Activated CD8-positive, alpha-beta memory T cell treated with anti-CD3 and anti-CD28 coated beads for 1 hour (primary cell): ENCODE results near the gene SMIM3.

ENCODE experiments used
- DNase-seq, 2 donors: peaks; one replicate each; pipeline ENCODE4 v3.0.0-alpha.2; 2020; ENCODE audit warnings: low read depth in 1 of 2; ENCODE audit errors: extremely low read depth in 1 of 2

Gene SMIM3

DNA sequence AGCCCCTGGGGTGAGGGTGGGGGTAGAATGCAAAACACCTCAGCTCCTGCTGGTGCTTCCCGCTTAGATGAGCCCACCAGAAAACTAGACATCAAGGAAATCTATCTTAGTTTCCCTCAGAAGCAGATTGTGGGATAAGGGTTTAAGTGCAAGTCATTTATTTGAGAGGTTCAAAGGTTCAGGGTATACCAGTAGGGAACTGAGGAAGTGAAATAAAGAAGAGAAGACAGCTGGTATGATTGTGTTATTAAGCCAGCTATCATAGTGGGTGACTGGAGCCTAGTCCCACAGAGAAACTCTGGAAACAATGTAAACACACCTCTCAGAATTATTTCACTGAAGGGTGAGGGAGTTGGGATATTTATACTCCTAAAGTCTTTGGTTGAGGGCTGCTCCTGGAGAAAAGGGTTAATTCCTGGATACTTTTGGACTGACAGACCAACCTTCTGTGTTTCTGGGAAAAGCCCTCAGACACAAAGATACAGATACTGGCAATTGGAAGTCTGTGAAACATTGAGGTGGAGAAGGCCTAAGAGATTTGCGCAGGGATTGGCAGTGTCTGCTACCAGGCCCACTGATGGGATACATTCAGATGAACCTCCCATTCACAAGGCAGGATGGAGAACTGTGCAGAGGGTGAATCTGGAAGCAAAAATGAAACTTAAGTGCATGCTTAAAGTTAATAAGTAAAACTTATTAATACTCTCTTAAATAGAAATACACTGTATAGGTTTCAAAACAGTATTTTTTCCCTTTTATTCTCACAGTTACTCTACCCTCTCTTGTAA, 13.4 kb upstream of the SMIM3 start:
- no peak for DNase-seq

DNA sequence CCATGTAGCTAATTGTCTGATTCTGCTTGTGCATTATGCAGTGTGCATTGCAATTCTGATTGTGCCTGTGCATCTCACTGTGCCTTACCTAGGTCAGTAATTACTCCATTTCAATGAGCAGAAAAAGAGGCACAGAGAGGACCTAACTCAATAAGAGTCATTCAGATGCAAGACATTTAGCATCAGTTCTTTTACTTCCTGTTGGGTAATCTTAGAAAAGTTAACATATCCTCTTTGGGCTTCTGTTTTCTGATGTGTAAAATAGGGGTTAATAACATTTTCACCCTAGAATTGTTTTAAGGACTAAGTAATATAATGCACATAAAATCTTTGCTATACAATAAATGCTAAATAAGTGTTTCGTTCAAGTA, 12.8 kb upstream of the SMIM3 start:
- no peak for DNase-seq

DNA sequence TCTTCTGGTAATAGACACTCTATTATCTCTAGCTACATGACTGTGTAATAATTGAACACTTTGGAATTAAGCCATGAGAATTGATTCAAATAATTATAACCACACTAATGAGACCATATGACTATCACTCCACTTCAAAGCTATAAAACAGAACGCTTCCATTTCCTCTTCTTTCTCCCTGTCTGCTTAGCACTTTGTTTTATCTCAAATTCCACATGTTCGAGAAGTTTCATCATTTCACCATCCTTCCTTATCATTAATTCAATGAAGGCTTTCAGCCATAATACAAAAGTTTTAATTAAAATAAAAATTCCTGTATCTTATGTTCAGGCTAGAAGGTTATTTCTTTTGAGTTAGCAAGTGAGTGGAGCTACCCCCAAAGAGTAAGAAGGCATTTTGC, 12.3 kb upstream of the SMIM3 start:
- DNase-seq: no peak

DNA sequence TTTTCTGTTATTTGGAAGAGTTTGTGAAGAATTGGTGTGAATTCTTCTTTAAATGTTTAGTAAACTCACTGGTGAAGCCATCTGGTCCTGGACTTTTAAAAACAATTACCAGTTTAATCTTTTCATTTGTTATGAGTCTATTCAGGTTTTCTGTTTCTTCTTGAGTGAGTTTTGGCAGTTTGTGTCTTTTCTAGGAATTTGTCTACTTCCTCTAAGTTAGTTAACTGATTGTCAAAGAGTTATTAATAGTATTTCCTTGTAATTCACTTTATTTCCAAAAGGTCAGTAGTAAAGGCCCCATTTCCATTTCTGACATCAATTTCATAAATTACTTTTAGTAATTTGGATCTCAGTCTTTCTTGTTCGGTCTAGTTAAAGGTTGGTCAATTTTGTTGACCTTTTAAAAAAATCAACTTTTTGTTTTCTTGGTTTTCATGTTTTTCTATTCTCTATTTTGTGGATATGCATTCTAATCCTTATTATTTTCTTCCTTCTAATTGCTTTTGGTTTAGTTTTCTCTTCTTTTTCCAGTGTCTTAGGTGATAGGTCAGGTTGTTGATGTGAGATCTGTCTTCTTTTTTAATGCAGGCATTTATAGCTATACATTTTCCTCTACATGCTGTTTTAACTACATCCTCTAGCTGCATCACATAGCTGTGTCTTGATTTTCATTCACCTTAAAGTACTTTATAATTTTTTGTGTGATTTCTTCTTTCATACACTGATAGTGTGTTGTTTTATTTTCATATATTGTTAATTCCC, 7.3 kb upstream of the SMIM3 start:
- no peak for DNase-seq

DNA sequence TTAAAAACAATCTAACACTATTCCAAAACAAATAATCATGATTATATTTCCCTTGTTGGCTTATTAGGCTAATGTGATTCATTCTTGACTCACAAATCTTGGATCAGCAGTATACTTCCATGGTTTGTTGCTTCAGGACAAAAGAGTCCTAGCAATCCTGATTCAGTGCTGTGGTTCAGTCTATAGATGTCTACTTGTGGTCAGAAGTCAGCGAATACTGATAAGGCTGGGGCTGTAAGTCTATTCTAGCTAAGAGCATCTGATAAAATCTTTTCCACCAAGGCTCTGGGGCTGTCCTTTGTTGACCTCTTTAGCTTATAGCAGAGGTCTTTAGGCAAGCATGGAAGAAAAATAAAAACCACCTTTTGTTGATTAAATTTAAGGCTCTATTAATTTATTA, 4.4 kb upstream of the SMIM3 start:
- DNase-seq: no peak

DNA sequence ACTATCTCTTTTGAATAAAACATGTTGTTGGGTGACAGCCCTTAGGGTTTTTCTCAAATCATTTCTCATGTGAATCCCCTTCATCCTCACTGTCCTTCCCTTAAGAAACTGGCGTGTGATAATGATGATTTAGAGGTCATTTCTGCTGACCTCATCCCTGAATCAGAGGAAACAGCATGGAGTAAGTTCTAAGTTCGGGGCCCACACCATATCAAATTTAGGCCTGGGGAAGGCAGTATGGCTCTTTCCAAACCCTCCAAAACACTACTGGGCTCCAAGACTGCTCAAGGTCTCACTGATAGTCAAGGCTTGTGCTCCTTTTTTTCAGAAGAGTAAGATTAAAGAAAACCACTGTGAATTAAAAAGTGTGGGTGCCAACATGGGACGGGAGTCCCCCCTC, 872 bp upstream of the SMIM3 start:
- DNase-seq: no peak

DNA sequence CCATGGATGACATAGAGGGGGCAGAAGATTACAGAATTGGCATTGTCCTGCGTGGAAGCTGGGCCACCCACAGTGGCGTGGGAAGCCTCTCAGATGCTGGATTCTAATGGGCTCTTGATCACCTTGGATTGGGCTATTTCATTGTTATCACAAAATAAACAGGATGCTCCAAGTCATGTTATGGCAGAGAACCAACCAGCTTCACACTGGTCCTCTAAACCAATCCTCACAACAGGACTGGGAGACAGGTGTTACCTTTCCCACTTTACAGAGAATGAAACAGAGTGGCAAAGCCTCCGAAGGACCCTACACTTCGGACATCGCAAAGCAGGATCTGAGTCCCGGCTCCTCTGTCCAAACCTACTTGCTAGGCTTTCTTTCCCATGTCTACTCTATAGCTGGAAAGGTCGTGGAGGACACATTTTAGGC, 455 bp upstream of the SMIM3 start:
- no peak for DNase-seq

DNA sequence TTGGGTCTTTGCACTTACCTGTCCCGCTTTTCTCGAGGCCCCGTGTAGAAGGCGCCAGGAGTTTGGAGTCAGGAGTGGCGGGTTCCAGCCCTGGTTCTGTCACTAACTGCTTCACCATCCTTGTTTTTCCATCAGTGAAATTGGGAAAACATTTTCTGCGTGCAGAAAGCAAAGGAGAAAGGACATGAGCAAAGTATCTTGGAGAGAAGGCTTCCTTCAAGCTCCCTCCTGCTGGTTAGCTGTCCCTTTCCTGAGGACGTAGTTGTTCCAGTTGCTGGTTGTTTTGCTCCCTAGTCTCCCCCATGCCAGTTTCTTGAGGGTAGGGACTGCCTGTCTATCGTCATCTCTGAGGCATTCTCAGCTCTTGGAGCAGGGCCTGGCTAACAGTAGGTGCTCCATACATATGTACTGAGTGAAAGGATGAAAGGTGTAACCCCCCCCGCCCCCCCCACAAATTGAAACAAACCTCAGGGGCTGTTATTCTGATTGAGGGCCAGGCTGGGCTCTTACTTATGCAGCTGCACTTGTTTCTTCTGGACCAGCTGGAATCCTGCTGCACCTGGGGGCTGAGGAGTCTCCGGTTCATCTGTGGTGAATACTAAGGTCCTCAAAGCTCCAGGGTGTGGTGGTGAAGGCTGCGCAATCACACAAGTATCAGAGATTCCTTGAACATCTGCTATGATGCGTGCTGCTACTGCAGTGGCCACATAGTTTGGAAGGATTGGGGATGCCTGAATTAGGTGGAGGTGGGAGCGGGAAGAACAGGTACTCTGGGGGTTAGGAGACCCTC, 1.0 kb downstream of the SMIM3 start:
- no peak for DNase-seq

DNA sequence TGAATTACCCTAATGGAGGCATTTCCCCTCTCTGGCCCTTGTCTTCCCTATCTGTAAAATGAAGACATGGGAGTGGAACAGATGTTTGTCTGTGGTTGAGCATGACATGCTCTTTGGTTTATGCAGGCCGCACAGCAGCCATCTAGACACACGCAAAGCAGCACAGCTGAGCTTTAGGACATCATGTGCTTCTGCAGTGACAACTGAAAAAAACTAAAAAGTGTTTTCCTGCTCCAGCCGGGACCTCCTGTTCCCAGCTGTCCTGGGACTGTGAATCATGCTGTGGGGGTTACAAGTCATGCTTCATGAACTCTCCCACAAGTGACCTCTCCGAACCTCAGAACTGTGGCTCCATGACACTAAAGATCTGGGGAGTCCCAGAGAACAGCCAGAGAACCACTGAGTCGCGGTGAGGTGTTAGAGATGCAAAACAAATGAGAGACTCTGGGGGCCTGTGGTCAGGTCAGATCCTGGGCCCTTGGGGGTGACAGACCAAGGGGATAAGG, 1.7 kb downstream of the SMIM3 start:
- no peak for DNase-seq

DNA sequence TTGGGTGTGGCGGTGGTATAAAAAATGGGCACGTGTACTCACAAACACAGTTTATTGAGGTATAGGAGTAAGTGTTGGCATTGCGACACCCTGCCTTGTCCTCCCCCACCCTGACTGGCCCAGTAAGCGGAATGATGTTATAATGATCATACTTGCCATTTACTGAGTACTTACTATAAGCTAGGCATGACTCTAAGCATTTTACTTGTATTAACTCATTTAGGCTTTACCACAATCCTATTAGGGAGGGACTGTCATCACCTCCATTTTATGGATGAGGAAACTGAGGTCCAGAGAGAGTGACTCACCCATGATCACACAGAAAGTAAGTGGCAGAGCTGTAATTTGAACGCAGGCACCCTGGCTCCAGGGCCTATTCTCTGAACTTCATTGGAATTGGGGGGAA, 2.3 kb downstream of the SMIM3 start:
- DNase-seq: no peak

DNA sequence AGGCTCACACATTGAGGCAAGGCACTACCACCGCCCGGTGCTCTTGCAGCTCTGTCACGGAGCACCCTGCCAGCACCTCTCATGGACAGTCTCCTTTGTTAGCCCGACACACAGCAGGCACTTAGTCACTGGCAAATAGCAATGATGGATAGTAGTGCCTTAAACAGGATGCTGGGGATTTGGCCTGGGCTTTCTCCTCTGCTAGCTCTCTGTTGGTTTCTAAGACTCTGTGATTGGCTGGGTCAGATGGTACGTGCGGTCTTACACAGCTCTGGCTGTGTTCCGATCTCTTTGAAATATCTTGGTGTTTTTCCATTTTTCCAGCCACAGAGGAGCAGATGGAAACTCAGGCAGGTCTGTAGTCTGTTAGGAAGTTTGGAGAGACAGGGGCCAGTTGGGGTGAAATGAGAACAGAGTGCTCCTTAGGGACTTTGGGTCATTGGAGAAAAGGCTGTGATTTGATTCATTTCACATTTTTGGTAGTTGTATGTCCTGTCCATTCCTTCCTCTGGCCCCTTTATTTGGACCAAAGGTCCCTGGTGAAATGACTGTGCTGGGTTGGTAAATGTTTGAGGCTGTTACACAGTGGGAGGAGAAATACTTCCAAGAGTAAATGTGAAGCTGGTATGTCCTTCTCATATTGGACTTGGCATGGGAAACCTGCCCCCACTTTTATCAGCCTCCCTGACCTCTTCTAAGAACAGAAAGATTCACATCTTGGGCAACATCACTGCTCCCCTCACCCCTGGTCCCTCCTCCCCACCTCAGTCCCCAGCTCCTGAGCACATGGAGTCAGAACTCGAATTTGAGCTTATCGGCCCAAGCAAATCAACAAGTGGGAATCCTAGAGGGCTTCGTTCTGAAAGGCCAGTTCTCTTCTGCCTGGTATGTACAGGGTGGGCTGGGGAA, 3.4 kb downstream of the SMIM3 start:
- DNase-seq: no peak

DNA sequence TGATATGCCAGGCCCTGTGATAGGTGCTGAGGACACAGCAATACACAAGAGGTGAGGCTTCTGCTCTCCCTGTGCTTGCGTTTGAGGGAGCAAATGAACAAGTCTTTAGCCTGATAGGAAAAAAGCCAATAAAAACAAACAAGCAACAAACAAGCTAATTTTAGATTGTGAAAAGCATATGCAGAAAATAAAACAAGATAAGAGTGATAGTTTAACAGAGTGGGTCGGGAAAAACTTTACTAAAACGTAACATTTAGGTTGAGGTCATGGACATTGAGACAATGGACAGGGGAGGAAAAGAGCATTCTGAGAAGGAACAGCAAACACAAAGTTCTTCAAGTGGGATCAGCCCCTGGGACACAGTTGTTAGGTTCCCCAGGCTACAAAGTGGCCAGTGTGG, 4.3 kb downstream of the SMIM3 start:
- DNase-seq: no peak

DNA sequence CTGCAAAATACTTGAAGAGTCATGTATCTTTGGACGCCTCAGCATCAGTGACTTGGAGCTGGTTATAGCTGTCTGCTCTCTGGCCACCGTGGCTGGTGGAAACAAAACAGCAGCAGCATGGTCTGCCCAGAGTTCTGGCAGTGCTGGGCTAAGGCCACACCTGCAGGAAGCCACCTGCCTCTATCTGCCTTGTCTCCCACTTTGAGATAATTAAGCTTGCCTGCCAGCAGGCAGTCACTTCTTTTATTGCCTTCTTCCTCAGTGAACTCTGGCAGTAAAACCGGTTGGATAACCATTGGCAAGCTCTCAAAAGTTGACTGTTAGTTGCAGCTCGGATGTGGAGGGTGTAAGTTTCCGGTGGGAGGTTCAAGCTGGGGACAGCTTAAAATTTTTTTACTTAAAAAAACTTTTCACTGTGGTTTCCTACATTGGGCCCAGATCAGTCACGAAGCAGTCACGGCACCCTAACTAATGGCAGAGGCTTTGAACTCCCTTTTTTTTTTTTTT, 4.9 kb downstream of the SMIM3 start:
- DNase-seq: no peak

DNA sequence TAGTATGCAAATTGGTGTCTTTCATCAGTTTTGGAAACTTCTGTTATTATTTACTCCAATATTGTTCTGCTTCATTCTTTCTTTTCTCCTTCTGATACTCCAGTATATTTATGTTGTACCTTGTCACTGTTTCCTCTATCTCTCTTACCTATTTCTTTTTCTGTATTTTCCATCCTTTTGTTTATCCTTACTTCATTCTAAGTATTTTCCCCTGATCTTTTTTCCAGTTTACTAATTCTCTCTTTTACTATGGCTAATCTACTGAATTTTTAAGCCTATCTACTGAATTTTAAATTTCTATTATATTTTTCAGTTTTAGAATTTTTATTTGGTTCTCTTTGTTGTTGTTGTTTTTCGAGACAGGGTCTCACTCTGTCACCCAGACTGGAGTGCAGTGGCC, 7.4 kb downstream of the SMIM3 start:
- no peak for DNase-seq

DNA sequence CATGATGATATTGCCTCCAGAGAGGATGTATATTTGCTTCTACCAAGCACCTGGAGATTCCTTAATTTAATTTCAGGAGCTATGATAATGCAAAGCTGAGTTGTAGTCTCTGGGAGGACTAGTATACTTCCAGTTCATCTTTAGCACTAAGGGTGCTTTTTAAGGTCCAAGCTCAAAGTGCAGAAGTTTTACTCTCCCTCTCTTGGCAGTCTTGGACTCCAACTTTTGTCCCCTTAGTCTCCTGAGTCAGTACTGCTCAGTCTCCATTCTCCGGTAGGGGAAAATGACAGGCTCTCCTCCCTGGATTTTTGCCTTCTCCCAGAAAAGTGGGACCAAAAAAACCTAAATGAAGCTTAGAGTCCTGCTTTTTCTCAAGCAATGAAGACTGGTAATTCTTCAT, 8.3 kb downstream of the SMIM3 start:
- no peak for DNase-seq

DNA sequence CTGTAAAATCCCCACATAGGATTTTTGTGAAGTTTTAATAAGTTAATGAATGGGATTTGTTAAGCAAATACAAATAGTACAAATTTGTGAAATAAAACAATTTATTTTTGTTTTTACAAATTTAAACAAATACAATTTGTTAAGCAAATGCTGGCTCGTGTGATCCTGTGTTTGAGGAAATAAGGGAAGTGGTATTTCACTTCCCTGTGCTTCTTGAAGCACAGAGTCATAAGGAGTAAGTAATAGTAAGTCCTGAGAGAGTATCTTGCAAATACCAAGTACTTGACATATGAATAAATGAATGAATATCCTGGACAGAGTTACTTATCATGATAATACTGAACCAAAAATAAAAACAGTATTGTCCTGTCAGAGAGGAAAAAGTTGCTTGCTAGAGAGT, 9.1 kb downstream of the SMIM3 start:
- DNase-seq: no peak

DNA sequence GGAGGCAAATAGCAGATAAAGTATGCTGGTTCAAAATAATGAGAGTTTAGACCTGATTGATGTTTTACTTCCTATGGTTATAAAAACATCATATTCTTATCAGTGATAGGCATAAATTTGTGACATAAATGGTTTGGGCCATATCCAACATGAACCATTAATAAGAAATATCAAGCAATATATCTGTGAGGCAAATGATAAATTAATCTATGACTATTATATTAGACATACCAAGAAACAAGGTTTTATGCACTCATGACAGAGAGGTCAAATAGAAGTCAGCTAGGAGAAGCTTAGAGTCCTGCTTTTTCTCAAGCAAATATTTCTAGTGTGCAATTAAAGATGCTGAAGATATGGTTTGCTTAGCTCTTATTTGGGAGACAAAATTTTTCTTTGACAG, 10.4 kb downstream of the SMIM3 start:
- no peak for DNase-seq

DNA sequence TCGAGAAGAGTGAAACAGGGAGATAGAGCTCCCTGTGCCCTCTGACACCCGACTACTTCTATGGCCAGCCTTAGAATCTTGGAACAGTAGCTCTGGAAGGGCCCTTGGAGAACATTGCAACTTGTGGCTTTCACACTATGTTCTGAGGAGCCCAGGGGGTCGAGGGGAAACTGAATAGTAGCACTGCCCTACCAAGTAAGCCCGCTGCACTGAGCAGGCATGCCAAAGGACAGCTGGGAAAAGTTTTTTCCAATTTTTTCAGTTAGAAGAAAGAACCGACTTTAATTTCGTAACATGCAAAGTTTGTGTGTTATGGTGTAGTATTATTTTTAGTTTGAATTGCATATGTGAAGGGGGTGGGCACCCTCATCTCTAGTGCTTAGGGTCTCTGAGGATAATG, 10.9 kb downstream of the SMIM3 start:
- DNase-seq: no peak

DNA sequence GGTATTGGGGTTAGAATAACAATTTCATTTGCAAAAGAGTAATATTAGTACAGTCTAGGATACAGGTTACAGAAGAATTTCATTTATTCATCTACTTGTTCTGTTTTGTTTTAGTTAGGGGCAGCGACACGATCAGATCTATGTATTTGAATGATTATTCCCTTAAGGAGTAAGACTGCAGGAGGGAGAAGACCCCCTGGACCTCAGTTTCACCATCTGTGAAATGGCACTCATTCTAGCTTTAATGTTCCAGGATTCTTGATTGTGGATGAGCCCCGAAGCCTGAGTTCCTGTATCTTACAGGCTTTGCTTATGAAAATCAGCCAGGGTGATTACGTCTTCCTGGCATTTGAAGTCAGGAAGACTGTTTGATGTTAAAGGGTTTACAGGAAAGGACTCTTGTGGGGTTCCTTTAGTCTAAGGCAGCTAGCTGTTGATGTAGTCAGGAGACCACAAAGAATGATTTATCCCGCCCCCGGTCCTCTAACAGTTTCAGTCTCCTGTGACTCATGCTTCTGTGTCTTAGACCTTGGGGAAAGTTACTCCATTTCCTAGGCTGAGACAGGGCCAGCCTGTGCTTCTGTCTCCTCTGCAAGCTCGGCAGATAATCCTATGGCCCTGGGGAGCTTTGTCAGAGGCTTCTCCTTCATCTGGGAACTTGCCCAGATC, 11.5 kb downstream of the SMIM3 start:
- DNase-seq: no peak

DNA sequence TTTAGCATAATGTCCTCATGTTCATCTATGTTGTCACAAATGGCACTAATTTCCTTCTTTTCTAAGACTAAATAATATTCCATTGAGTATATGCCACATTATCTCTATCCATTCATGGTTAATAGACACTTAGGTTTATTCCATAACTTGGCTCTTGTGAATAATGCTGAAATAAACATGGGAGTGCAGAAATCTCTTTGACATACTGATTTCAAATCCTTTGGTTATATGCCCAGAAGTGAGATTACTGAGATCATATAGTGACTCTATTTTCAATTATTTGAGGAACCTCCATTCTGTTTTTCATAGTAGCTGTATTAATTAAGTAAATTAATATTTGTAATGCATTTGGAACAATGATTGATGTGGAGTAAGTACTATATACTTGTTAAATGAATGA, 13.0 kb downstream of the SMIM3 start:
- no peak for DNase-seq
